Ovary (tissue), 9 donors: ENCODE data around the gene COL23A1. TPM values are rescaled to one million over a fixed set of nuclear protein-coding genes. Genes with fewer than 3 reads are reported as not detected.

Experiments
- DNase-seq, 5 donors: peaks; one replicate each; pipeline ENCODE4 v3.0.0-alpha.2; 2019 to 2020
- H3K27ac ChIP-seq, 2 donors: fragments of 200-600 bp; one replicate each; pipeline versions ENCODE4 v1.5.1 to v1.8.0; 2019 to 2022
- H3K27me3 ChIP-seq: fragments of 200-600 bp; one replicate; pipeline ENCODE4 v1.8.0; 2022
- H3K36me3 ChIP-seq: fragments of 200-600 bp; sonication (generic); one replicate; pipeline ENCODE4 v1.5.1; 2019
- H3K4me1 ChIP-seq: one replicate; pipeline ENCODE4 v1.8.1; 2013; ENCODE audit warnings: mild to moderate bottlenecking, moderate library complexity; ENCODE audit not compliant: insufficient read depth
- H3K4me3 ChIP-seq: fragments of 200-600 bp; sonication (generic); one replicate; pipeline ENCODE4 v1.5.1; 2017
- H3K9me3 ChIP-seq, 2 donors: fragments of 200-600 bp in 1 of 2; sonication (generic) in 1 of 2; one replicate each; pipeline versions ENCODE4 v1.5.1 to v1.8.1; 2013 to 2019; ENCODE audit warnings: mild to moderate bottlenecking in 1 of 2, moderate library complexity in 1 of 2
- EP300 ChIP-seq: sonication (generic); formaldehyde crosslinking; IDR thresholded peaks from one replicate; pipeline ENCODE4 v1.6.1; 2017; ENCODE audit warnings: antibody characterized with exemption
- POLR2A ChIP-seq: fragments of 450-650 bp; IDR thresholded peaks from one replicate; pipeline ENCODE4 v1.6.1; 2017; ENCODE audit warnings: antibody characterized with exemption, mild to moderate bottlenecking, moderate library complexity
- WGBS, 3 donors: extraction: QIAGEN DNeasy Blood & Tissue Kit in 1 of 3; methylation state at CpG; one replicate each; pipeline versions ENCODE4 v1.1.5 to v1.1.7; 2013 to 2017; 5-methylcytosine and 5-hydroxymethylcytosine counted together
- intact Hi-C, 4 donors: fragments of 100-400 bp; cut with DNase I; formaldehyde crosslinking; loops; one replicate each; pipeline versions ENCODE4 v1.11.0 to v1.15.1; 2022 to 2023
- polyA plus RNA-seq, 2 donors: library from polyadenylated mRNA; stranded (reverse); fragments of 200-250 nt in 1 of 2; fragments of 350-450 nt in 1 of 2; fragmentation: Illumina TruSeq in 1 of 2; extraction: RNeasy Lipid Tissue Mini Kit (QIAGEN cat#74804) in 1 of 2; gene quantifications; one replicate each; pipeline ENCODE4 v1.2.3, GENCODE V29; 2013 to 2014
- total RNA-seq, 7 donors: library from RNA; depleted of rRNA in 2 of 7; stranded (reverse); fragments of >200 nt in 2 of 7; fragmentation: NEBNext Ultra II Directional in 3 of 7; extraction: Animal tissue kit (Norgen Biotek cat#: 25700) in 3 of 7; gene quantifications; one replicate each; pipeline versions ENCODE4 v1.1.0 to v1.2.4, GENCODE V29; 2016 to 2023
- TF ChIP-seq, protein P1 (sequence below), 3 donors: fragments of 450-650 bp in 2 of 3; fragments of 200-600 bp in 1 of 3; IDR thresholded peaks; one replicate each; pipeline versions ENCODE4 v1.5.1 to v1.8.0; 2016 to 2022; ENCODE audit warnings: antibody characterized with exemption in 3 of 3, mild to moderate bottlenecking in 1 of 3
- donor health status: DM: no; HTN: no; CAD: no; lungs with moderate emphysema.
- donor health status: DM: no; HTN: no; CAD: no.
- donor health status: Bipolar disorder and iron deficiency.
- donor health status: DM: yes; HTN: yes; CAD: no.
- donor health status: DM: no; HTN: no; CAD: no.
- donor health status: DM: yes; HTN: yes; CAD: no.

COL23A1 gene
- total and polyA plus RNA-seq, 9 donors, result 0.13 to 0.92 (median 0.39) TPM; not detected in 1

DNA sequence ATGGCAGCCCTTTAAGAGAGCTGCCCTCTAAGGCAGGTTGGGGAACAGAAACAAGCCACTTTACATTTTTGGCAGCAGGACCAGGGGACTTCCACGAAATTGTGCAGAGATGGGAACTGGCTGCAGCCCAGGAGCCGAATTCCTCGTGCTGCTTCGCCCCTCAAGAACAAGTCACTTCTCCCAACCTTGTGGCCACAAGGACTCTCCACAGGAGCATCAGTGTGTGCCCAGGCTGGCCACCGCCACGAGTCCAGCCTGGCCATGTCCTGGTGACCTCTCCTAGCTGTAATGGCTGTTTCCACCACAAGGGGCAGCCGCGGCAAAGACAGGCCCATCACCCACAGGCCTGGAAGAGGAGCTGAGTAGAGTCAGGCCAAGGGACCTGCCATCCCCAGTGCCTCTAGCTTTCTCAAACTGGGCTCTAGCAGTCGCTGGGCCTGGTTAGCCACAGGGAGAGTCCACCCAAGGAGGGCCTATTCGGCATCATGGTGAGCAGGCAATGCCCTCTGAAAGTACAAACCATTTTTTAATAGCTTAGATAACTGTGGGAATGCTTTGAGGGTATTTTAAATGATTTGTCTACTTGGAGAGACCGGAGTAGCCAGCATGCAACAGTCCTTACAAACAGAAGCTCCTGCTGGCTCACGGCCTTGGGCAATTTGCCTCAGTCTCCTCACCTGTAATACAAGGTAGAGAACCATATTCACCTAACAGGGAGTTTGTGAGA lies 129.0 kb downstream of the COL23A1 start:
- DNase-seq, result peak in 4 of 5 donors; percentile 32 to 64 (median 40)
- H3K27ac ChIP-seq, result no peak overlapping the region
- 46 to 52% (median 50%) methylated on average over 12 of the region's 12 CpGs for WGBS, 3 donors
- H3K36me3 ChIP-seq, result no peaks in the 10 kb centered on the region
- no peaks in the 10 kb centered on the region for H3K27me3 ChIP-seq
- H3K4me3 ChIP-seq, result no peak overlapping the region
- TF ChIP-seq, protein P1, sequence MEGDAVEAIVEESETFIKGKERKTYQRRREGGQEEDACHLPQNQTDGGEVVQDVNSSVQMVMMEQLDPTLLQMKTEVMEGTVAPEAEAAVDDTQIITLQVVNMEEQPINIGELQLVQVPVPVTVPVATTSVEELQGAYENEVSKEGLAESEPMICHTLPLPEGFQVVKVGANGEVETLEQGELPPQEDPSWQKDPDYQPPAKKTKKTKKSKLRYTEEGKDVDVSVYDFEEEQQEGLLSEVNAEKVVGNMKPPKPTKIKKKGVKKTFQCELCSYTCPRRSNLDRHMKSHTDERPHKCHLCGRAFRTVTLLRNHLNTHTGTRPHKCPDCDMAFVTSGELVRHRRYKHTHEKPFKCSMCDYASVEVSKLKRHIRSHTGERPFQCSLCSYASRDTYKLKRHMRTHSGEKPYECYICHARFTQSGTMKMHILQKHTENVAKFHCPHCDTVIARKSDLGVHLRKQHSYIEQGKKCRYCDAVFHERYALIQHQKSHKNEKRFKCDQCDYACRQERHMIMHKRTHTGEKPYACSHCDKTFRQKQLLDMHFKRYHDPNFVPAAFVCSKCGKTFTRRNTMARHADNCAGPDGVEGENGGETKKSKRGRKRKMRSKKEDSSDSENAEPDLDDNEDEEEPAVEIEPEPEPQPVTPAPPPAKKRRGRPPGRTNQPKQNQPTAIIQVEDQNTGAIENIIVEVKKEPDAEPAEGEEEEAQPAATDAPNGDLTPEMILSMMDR (IDR thresholded peaks at IDR 0.05), result no peak
- TF ChIP-seq EP300 (no peak), POLR2A (no peak)
- intact Hi-C loops, result no loop called here
- no peaks in the 10 kb centered on the region for H3K4me1 ChIP-seq
- H3K9me3 ChIP-seq, result no peaks in the 10 kb centered on the region

DNA sequence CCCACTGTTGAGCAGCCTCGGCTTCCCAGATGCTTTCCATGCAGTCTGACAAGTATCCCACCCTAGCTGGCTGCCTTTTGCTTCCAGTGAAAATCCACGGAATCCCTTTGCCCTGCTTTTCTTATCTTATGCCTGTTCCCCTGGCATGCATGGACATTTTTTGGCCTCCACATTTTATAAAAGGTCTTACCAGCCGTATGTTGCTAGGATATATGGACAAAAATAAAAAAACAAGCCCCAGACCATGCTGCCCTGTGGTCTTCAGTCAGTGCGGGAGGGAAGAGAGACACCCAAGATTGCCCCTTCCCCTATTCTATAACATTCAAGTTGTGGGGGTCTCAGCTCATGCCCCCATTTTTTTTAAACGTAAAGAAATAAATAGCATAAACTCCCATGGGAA lies 129.6 kb downstream of the COL23A1 start:
- WGBS, 3 donors, result 55 to 60% (median 56%) methylated on average over 5 of the region's 5 CpGs
- no peak for DNase-seq
- no peaks in the 10 kb centered on the region for H3K9me3 ChIP-seq
- no peak overlapping the region for H3K4me3 ChIP-seq
- no peaks in the 10 kb centered on the region for H3K4me1 ChIP-seq
- TF ChIP-seq POLR2A (no peak), EP300 (no peak)
- TF ChIP-seq, protein P1 (IDR thresholded peaks at IDR 0.05), result no peak
- intact Hi-C loops, result no loop called here
- H3K27ac ChIP-seq, result no peak overlapping the region
- no peaks in the 10 kb centered on the region for H3K36me3 ChIP-seq
- no peaks in the 10 kb centered on the region for H3K27me3 ChIP-seq

DNA sequence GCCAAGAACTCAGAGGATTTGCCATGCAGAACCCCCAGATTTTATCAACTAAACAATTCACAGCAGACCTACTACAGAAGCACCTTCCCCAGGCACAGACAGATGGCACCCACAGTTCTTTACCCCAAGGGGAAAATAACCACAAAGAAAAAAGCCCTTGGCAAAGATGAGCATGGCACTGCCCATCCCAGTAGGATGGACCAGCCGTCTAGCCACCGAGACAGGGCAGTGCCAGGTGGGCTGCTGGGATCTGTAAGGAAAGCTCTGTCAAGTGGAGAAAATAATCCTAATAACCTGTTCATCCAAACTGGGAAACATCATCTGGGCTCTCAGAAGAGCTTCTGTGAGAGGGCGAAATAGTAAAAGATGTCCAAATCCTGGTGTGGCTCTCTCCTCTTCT lies 130.0 kb downstream of the COL23A1 start:
- Histone ChIP-seq H3K27ac (no peak overlapping the region), H3K4me3 (no peak overlapping the region), H3K9me3 (no peaks in the 10 kb centered on the region), H3K27me3 (no peaks in the 10 kb centered on the region), H3K4me1 (no peaks in the 10 kb centered on the region), H3K36me3 (no peaks in the 10 kb centered on the region)
- intact Hi-C loops, result no loop called here
- WGBS, 3 donors, result 86 to 93% (median 87%) methylated on average over 3 of the region's 3 CpGs
- no peak for DNase-seq
- TF ChIP-seq, protein P1 (IDR thresholded peaks at IDR 0.05), result no peak
- no peak for TF ChIP-seq EP300
- no peak for TF ChIP-seq POLR2A

DNA sequence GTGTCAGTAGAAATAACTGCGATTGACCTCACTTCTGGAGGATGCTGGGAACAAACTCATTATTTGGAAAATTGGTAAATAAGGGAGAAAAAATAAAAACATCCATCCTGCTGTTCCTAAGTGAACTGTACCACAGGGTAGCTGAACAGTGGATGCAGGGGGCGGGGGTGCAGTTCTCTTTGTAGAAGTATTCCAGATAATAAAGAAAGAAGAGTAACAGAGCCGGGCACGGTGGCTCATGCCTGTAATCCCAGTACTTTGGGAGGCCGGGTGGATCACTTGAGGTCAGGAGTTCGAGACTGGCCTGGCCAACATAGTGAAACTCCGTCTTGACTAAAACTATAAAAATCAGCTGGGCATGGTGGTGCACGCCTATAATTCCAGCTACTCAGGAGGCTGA lies 132.1 kb downstream of the COL23A1 start:
- no peak for TF ChIP-seq POLR2A
- TF ChIP-seq, protein P1 (IDR thresholded peaks at IDR 0.05), result no peak
- no peak for TF ChIP-seq EP300
- Histone ChIP-seq H3K4me3 (no peak overlapping the region), H3K9me3 (no peaks in the 10 kb centered on the region), H3K4me1 (no peaks in the 10 kb centered on the region), H3K27me3 (no peaks in the 10 kb centered on the region), H3K36me3 (no peaks in the 10 kb centered on the region), H3K27ac (no peak overlapping the region)
- no peak for DNase-seq
- WGBS, 3 donors, result 84 to 94% (median 89%) methylated on average over 8 of the region's 8 CpGs
- intact Hi-C loops, result loop anchor here in 1 of 4 donors (10.0 kb wide), 1 partner anchor 173 kb away; no protein-coding TSS in a partner anchor
